Omental fat pad (tissue), 4 donors: ENCODE measurements around the gene KIZ. TPM values are rescaled to one million over a fixed set of nuclear protein-coding genes. Genes with fewer than 3 reads are reported as not detected.

Source experiments
- ATAC-seq: fragments of 150-250 bp; one replicate; pipeline ENCODE4 v1.9.1; 2016; ENCODE audit warnings: mild to moderate bottlenecking, moderate library complexity; ENCODE audit not compliant: low FRiP score
- DNase-seq: peaks from one replicate; pipeline ENCODE4 v3.0.0-alpha.2; 2019; ENCODE audit warnings: low spot score
- CTCF ChIP-seq, 3 donors: fragments of 450-650 bp; IDR thresholded peaks; one replicate each; pipeline ENCODE4 v1.5.1; 2016 to 2017; ENCODE audit warnings: antibody characterized with exemption in 3 of 3, mild to moderate bottlenecking in 3 of 3, moderate library complexity in 2 of 3
- total RNA-seq, 4 donors: library from RNA; depleted of rRNA; stranded (reverse); fragments of >200 nt; gene quantifications; one replicate each; pipeline ENCODE4 v1.1.0, GENCODE V29; 2016

The KIZ gene
- total RNA-seq, 4 donors from 2014 or later = 19.1 to 33.7 (median 23.7) TPM

DNA sequence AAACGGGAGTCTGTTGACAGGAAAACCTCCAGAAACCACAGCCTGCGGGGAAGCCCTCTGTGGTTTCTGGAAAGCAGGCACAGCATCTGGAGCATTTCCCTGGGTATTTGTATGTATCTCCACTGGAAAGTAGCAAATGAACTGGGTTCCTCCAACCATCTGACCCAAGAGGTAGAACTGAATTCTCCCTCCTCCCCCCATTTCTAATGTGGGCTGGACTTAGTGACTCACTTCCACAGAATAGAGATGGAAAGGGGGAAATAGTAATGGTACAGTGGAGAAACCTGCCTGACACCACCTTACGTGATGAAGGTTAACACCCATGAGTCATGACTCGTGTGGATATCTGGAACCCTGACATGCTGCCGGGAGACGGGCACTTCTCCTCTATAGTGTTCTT lies 125.4 kb downstream of the KIZ start:
- no peak for TF ChIP-seq CTCF (IDR thresholded peaks at IDR 0.05)
- DNase-seq (no peak), ATAC-seq (no peak)

- DNase-seq = no peak
- no peak for ATAC-seq
- TF ChIP-seq CTCF (IDR thresholded peaks at IDR 0.05) = no peak
These were observed 131.3 kb downstream of the KIZ start for GRCh38 chr20:21257192-21257591.

DNA sequence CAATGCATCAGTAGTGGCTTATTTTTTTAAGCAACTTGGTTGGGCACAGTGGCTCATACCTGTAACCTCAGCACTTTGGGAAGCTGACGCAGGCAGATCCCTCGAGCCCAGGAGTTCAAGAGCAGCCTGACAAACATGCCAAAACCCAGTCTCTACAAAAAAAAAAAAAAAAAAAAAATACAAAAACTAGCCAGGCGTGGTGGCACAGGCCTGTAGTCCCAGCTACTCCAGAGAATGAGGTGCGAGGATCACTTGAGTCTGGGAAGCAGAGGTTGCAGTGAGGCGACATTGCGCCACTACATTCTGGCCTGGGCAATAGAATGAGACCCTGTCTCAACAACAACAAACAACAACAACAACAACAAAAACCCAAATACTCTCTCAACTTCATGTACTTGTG lies 132.5 kb downstream of the KIZ start:
- DNase-seq = no peak
- TF ChIP-seq CTCF (IDR thresholded peaks at IDR 0.05) = no peak
- ATAC-seq = no peak

DNA sequence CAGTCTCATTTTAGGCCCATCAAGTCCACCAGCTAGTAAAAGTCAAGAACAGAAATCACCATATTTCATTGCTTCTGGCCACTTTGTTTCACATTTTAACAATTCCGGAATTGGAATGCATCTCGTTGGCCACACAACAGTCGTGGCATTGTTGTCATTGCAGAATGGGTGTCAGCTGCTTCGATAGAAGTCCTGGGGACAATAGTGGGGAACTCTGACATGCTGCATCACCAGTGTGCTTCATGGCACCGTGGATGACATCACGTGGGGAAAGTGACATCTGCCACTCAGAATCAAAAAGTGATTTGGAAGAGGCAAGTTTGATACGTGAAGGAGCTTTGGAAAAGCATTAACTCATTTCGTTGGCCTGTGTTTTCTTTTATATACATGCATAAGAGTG lies 133.5 kb downstream of the KIZ start:
- ATAC-seq (no peak), DNase-seq (no peak)
- no peak for TF ChIP-seq CTCF (IDR thresholded peaks at IDR 0.05)

GRCh38 chr20:21262812-21263211 lies 136.9 kb downstream of the KIZ start:
- TF ChIP-seq CTCF (IDR thresholded peaks at IDR 0.05) = no peak
- DNase-seq = no peak
- ATAC-seq = no peak

- no peak for TF ChIP-seq CTCF (IDR thresholded peaks at IDR 0.05)
- no peak for DNase-seq
- no peak for ATAC-seq
These were observed 139.6 kb downstream of the KIZ start for GRCh38 chr20:21265261-21266190.

DNA sequence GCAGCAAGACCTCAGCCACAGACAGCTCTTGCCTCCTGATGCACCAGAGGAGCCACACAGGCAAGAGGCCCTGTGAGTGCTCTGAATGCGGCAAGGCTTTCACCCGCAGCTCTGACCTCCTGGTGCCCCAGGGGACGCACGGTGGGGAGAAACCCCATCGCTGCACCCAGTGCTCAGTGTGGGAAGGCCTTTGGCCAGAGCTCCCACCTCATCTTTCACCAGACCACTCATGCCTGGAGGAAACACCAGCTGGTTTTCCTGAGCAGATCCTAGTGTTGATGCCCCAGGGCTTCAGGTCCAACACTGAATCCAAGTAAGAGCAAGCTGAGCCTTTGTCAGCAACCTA lies 140.3 kb downstream of the KIZ start:
- DNase-seq (no peak), ATAC-seq (no peak)
- TF ChIP-seq CTCF (IDR thresholded peaks at IDR 0.05) = no peak
